ENCODE results near the gene CCL13. TPM values are rescaled to one million over a fixed set of nuclear protein-coding genes. Genes with fewer than 3 reads are reported as not detected.

Gene CCL13
- polyA plus RNA-seq (2012; rRNA removed) = not detected in 2 replicates
- polyA plus RNA-seq (2012; cell fraction: cytosol; rRNA removed) = not detected in 2 replicates
- not detected in 2 replicates for polyA plus RNA-seq (2012; cell fraction: nucleus; rRNA removed)

- WGBS (ENCODE audit: low lambda C conversion rate) = 71% methylated on average over 5 of the region's 5 CpGs
- TF ChIP-seq YY1 (IDR thresholded peaks at IDR 0.05; ENCODE audit: low read depth) = no peak
- no peak for TF ChIP-seq NFIC (IDR thresholded peaks at IDR 0.05; ENCODE audit: borderline replicate concordance)
- no peak for TF ChIP-seq ZBTB33 (IDR thresholded peaks at IDR 0.05; ENCODE audit: borderline replicate concordance, low read depth)
- no peak for TF ChIP-seq EP300 (IDR thresholded peaks at IDR 0.05; ENCODE audit: borderline replicate concordance in 1 of 2, low read depth in 1 of 2, low read length in 1 of 2)
- TF ChIP-seq CTCF (IDR thresholded peaks at IDR 0.05) = no peak
- no peak for TF ChIP-seq MAX (IDR thresholded peaks at IDR 0.05; ENCODE audit: low read depth)
- TF ChIP-seq IRF3 (IDR thresholded peaks at IDR 0.05; ENCODE audit: low read depth, low read length) = no peak
- no peak for TF ChIP-seq USF2 (IDR thresholded peaks at IDR 0.05; ENCODE audit: borderline replicate concordance, low read depth, low read length)
- no peak for TF ChIP-seq SIN3A (IDR thresholded peaks at IDR 0.05; ENCODE audit: borderline replicate concordance, low read depth, low read length)
- TF ChIP-seq SMC3 (IDR thresholded peaks at IDR 0.05; ENCODE audit: low read depth, low read length) = no peak
- no peak for TF ChIP-seq MEF2A (IDR thresholded peaks at IDR 0.05; ENCODE audit: borderline replicate concordance, low read depth)
- TF ChIP-seq TAF1 (IDR thresholded peaks at IDR 0.05; ENCODE audit: borderline replicate concordance, low read depth, low read length) = no peak
- TF ChIP-seq RFX5 (IDR thresholded peaks at IDR 0.05; ENCODE audit: low read length) = no peak
- Histone ChIP-seq H3F3A (replicated peaks; ENCODE audit: insufficient read depth) (no peaks in the 10 kb centered on the region), H4K20me1 (ENCODE audit: insufficient read depth) (no peaks in the 10 kb centered on the region), H3K4me3 (ENCODE audit: low read depth in 2 of 2, low read length in 1 of 2) (no peak within 1 kb of the TSS), H3K27ac (ENCODE audit: low read depth in 2 of 2, low read length in 1 of 2) (no peak within 1 kb of the TSS), H2AFZ (ENCODE audit: low read depth) (no peak within 1 kb of the TSS), H3K9me2 (no peaks in the 10 kb centered on the region), H3K9ac (no peak within 1 kb of the TSS), H3K4me1 (ENCODE audit: control insufficient read depth in 1 of 2, insufficient read depth in 2 of 2, low read depth in 1 of 2, low read length in 1 of 2) (no peaks in the 10 kb centered on the region), H3K4me2 (no peak within 1 kb of the TSS), H3K79me2 (ENCODE audit: insufficient read depth) (no peaks in the 10 kb centered on the region), H3K9me3 (no peaks in the 10 kb centered on the region), H3K36me3 (replicated peaks in 1 of 2; ENCODE audit: control insufficient read depth in 1 of 2, insufficient read depth in 2 of 2, low read length in 1 of 2) (no peaks in the 10 kb centered on the region), H3K27me3 (ENCODE audit: insufficient read depth) (no peaks in the 10 kb centered on the region)
- ChIA-PET CTCF (interaction anchor here (0.6 to 5.2 kb wide), 3 partner anchors 154 to 672 kb away, joined by 3 to 48 read pairs (median 6); no protein-coding TSS in a partner anchor), POLR2A (no interaction called here)
- no peak for DNase-seq
Observed at GRCh38 chr17:34356194-34356593, at the start of gene CCL13. TSS of gene CCL13 (plus strand) at chr17:34356480. CDS start at chr17:34356527, 47 bp downstream.
